Aorta (tissue), 5 donors: ENCODE data around the gene UNC79. TPM values are rescaled to one million over a fixed set of nuclear protein-coding genes. Genes with fewer than 3 reads are reported as not detected.
A peak's percentile ranks its signal among the peaks of the same experiment; 100 is the strongest.

Experiments used
- ATAC-seq: fragments of 200-7000 bp; cut with Tn5 transposase; one replicate; pipeline ENCODE4 v1.9.1; 2022; ENCODE audit warnings: moderate library complexity; ENCODE audit not compliant: low FRiP score
- DNase-seq, 2 donors: peaks; one replicate each; pipeline ENCODE4 v3.0.0-alpha.2; 2020
- H3K27ac ChIP-seq, 2 donors: one replicate each; pipeline ENCODE4 v1.5.1; 2013; ENCODE audit warnings: low read length in 2 of 2, mild to moderate bottlenecking in 2 of 2, moderate library complexity in 2 of 2, control low read depth in 1 of 2, inconsistent platforms in 1 of 2, low read depth in 1 of 2
- H3K27me3 ChIP-seq, 2 donors: one replicate each; pipeline ENCODE4 v1.6.1; 2013; ENCODE audit warnings: control low read depth in 1 of 2, low read length in 1 of 2, mild to moderate bottlenecking in 1 of 2, moderate library complexity in 1 of 2; ENCODE audit not compliant: insufficient read depth in 2 of 2, control insufficient read depth in 1 of 2
- H3K36me3 ChIP-seq, 2 donors: one replicate each; pipeline ENCODE4 v1.6.1; 2013; ENCODE audit warnings: control low read depth in 1 of 2, low read length in 1 of 2, mild to moderate bottlenecking in 1 of 2; ENCODE audit not compliant: insufficient read depth in 2 of 2, control insufficient read depth in 1 of 2
- H3K4me1 ChIP-seq, 2 donors: one replicate each; pipeline ENCODE4 v1.6.1; 2013; ENCODE audit warnings: low read length in 2 of 2, control low read depth in 1 of 2, mild to moderate bottlenecking in 1 of 2, moderate library complexity in 1 of 2; ENCODE audit not compliant: insufficient read depth in 2 of 2, control insufficient read depth in 1 of 2
- H3K4me3 ChIP-seq, 2 donors: one replicate each; pipeline ENCODE4 v1.5.1; 2013; ENCODE audit warnings: low read length in 2 of 2, control low read depth in 1 of 2, mild to moderate bottlenecking in 1 of 2
- H3K9me3 ChIP-seq: one replicate; pipeline ENCODE4 v1.6.1; 2013; ENCODE audit warnings: mild to moderate bottlenecking, low read length; ENCODE audit not compliant: control insufficient read depth
- WGBS, 2 donors: extraction: QIAGEN DNeasy Blood & Tissue Kit; methylation state at CpG; one replicate each; pipeline ENCODE4 v1.1.7; 2013; 5-methylcytosine and 5-hydroxymethylcytosine counted together
- intact Hi-C, 2 donors: fragments of 100-400 bp; cut with DNase I; formaldehyde crosslinking; loops; one replicate each; pipeline versions ENCODE4 v1.14.2 to v1.15.0; 2022
- polyA plus RNA-seq, 2 donors: library from polyadenylated mRNA; stranded (reverse); fragments of 200-250 nt; gene quantifications; one replicate each; pipeline ENCODE4 v1.2.3, GENCODE V29; 2013
- total RNA-seq, 2 donors: library from RNA; stranded (reverse); fragmentation: NEBNext Ultra II Directional; extraction: Animal tissue kit (Norgen Biotek cat#: 25700); gene quantifications; one replicate each; pipeline ENCODE4 v1.2.1, GENCODE V29; 2021
- donor health status: healthy with polysubstance abuse.
- donor health status: Bipolar disorder and iron deficiency.
- donor health status: DM: no; HTN: no; CAD: no.
- donor health status: DM: no; HTN: no; CAD: no.
- donor health status: DM: yes; HTN: yes; CAD: no.

The UNC79 gene
- total and polyA plus RNA-seq, 4 donors, result 0.05 to 0.21 (median 0.16) TPM; not detected in 1

GRCh38 chr14:93734086-93734822 lies 303.5 kb downstream of the UNC79 start:
- intact Hi-C loops, result loop anchor here in 1 of 2 donors (2.0 kb wide), 1 partner anchor 55 kb away; the partner anchor contains the start of gene PRIMA1
- Histone ChIP-seq H3K9me3 (no peaks in the 10 kb centered on the region), H3K27ac (no peak overlapping the region), H3K4me1 (no peaks in the 10 kb centered on the region), H3K4me3 (no peak overlapping the region), H3K27me3 (no peaks in the 10 kb centered on the region), H3K36me3 (no peaks in the 10 kb centered on the region)
- no peak for ATAC-seq
- 87% methylated on average over 25 of the region's 25 CpGs for WGBS, 2 donors
- peak; percentile 33 to 78 for DNase-seq

DNA sequence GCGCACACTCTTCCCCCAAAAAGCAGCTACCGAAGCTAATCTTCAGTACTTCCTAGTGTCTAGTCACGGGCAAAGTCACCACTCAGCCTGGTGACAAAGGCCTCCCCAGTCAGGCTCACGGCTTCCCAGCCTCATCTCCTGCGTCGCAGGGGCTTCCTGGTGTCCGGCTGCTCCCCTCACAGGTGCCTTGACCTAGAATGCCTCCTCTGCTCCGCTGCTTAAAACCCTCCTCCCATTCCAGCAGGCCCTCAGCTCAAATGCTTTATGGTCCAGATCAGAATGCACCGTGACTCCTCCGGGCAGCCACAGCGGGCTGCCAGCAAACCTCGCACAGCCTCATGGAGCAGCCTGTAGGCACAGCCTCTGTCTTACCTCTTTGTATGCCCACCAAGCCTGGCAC lies 304.5 kb downstream of the UNC79 start:
- Histone ChIP-seq H3K4me3 (no peak overlapping the region), H3K27ac (no peak overlapping the region), H3K36me3 (no peaks in the 10 kb centered on the region), H3K27me3 (no peaks in the 10 kb centered on the region), H3K9me3 (no peaks in the 10 kb centered on the region), H3K4me1 (no peaks in the 10 kb centered on the region)
- ATAC-seq, result no peak
- intact Hi-C loops, result loop anchor here in 1 of 2 donors (2.0 kb wide), 1 partner anchor 54 kb away; the partner anchor contains the start of gene PRIMA1
- WGBS, 2 donors, result 91 to 93% methylated on average over 12 of the region's 12 CpGs
- peak in 1 of 2 donors; percentile 5 for DNase-seq

- intact Hi-C loops, result no loop called here
- WGBS, 2 donors, result 77 to 81% methylated on average over 10 of the region's 10 CpGs
- no peaks in the 10 kb centered on the region for H3K27me3 ChIP-seq
- DNase-seq (peak in 1 of 2 donors; percentile 21), ATAC-seq (no peak)
- no peaks in the 10 kb centered on the region for H3K4me1 ChIP-seq
- H3K4me3 ChIP-seq, result no peak overlapping the region
- H3K27ac ChIP-seq, result no peak overlapping the region
- no peaks in the 10 kb centered on the region for H3K9me3 ChIP-seq
- no peaks in the 10 kb centered on the region for H3K36me3 ChIP-seq
Observed at GRCh38 chr14:93736378-93737014, 305.8 kb downstream of the UNC79 start.

DNA sequence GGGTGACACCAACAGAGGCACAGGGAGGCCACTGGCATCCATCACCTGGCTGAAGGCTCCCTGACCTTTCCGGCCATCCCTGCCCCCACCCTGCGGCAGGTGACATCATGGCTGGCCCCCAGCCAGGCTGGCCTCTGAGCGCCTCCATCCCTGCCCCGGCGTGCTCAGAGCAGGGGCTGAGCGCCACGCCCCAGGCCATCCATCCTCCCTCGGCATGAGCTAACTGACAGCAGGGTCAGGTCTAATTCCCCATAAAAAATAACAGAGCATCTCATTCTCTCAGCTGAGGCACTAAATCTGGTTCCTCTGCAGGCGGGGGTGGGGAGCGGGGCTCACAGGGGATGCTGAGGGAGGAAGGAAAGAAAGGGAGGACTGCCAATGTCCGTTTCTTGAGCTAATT lies 306.9 kb downstream of the UNC79 start:
- H3K27ac ChIP-seq, result no peak overlapping the region
- ATAC-seq (no peak), DNase-seq (no peak)
- intact Hi-C loops, result no loop called here
- H3K36me3 ChIP-seq, result no peaks in the 10 kb centered on the region
- H3K4me1 ChIP-seq, result no peaks in the 10 kb centered on the region
- H3K27me3 ChIP-seq, result no peaks in the 10 kb centered on the region
- no peaks in the 10 kb centered on the region for H3K9me3 ChIP-seq
- 59 to 63% methylated on average over 11 of the region's 11 CpGs for WGBS, 2 donors
- H3K4me3 ChIP-seq, result no peak overlapping the region

GRCh38 chr14:93741556-93742230 lies 311.0 kb downstream of the UNC79 start:
- WGBS, 2 donors, result 89 to 93% methylated on average over 12 of the region's 12 CpGs
- Histone ChIP-seq H3K4me3 (no peak overlapping the region), H3K27ac (no peak overlapping the region), H3K9me3 (no peaks in the 10 kb centered on the region), H3K36me3 (no peaks in the 10 kb centered on the region), H3K27me3 (no peaks in the 10 kb centered on the region), H3K4me1 (no peaks in the 10 kb centered on the region)
- intact Hi-C loops, result no loop called here
- ATAC-seq, result no peak
- no peak for DNase-seq

DNA sequence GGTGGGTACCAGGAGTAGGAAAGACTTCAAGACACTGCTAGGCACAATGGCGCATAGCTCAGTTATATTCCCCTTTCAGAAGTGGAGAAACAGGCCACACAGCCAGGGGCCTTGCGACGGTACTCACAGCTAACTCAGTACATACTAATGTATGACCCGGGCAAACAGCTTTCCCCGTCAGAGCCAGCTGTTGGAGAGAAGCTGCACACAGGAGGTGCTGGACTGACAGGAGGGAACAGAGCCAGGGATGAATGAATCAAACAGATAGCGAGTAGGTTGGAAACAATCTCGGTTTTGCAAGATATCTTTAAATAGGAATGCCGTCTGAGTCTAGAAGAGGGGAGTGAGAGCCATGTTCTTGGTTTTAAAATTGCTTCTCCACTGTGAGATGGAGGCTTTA lies 312.0 kb downstream of the UNC79 start:
- no peak for ATAC-seq
- WGBS, 2 donors, result 72 to 81% methylated on average over 8 of the region's 8 CpGs
- H3K9me3 ChIP-seq, result no peaks in the 10 kb centered on the region

GRCh38 chr14:93743270-93744060 lies 312.7 kb downstream of the UNC79 start:
- no peak for ATAC-seq
- WGBS, 2 donors, result 92 to 93% methylated on average over 26 of the region's 26 CpGs
- no peaks in the 10 kb centered on the region for H3K4me1 ChIP-seq

More for the DNA sequence above, 312.0 kb downstream of the UNC79 start:
- Histone ChIP-seq H3K27ac (no peak overlapping the region), H3K27me3 (no peaks in the 10 kb centered on the region), H3K4me1 (no peaks in the 10 kb centered on the region), H3K4me3 (no peak overlapping the region), H3K36me3 (no peaks in the 10 kb centered on the region)
- DNase-seq, result no peak
- intact Hi-C loops, result no loop called here

GRCh38 chr14:93744176-93744575 lies 313.4 kb downstream of the UNC79 start:
- intact Hi-C loops, result no loop called here
- no peak for ATAC-seq
- H3K4me3 ChIP-seq, result no peak overlapping the region
- no peak overlapping the region for H3K27ac ChIP-seq
- no peaks in the 10 kb centered on the region for H3K4me1 ChIP-seq
- no peaks in the 10 kb centered on the region for H3K27me3 ChIP-seq
- no peaks in the 10 kb centered on the region for H3K36me3 ChIP-seq
- WGBS, 2 donors, result 83 to 84% methylated on average over 12 to 14 of the region's 14 CpGs
- peak in 1 of 2 donors; percentile 43 for DNase-seq
- no peaks in the 10 kb centered on the region for H3K9me3 ChIP-seq

More at GRCh38 chr14:93743270-93744060, 312.7 kb downstream of the UNC79 start:
- no peaks in the 10 kb centered on the region for H3K9me3 ChIP-seq
- H3K36me3 ChIP-seq, result no peaks in the 10 kb centered on the region
- intact Hi-C loops, result no loop called here
- peak in 1 of 2 donors; percentile 75 for DNase-seq
- no peak overlapping the region for H3K27ac ChIP-seq
- H3K4me3 ChIP-seq, result no peak overlapping the region
- H3K27me3 ChIP-seq, result no peaks in the 10 kb centered on the region
